Spleen (tissue), 11 donors: ENCODE data around the gene MAD2L2. TPM values are rescaled to one million over a fixed set of nuclear protein-coding genes. Genes with fewer than 3 reads are reported as not detected.

Experiments used
- DNase-seq: peaks from one replicate; pipeline ENCODE4 v3.0.0-alpha.2; 2020
- H3K27ac ChIP-seq, 8 donors: fragments of 200-600 bp; sonication (generic) in 7 of 8; 1 replicate in 4 of 8; 2 replicates in 4 of 8; pipeline versions ENCODE4 v1.5.0 to v1.8.0; 2016 to 2021; ENCODE audit warnings: inconsistent platforms in 4 of 8, mild to moderate bottlenecking in 4 of 8, moderate library complexity in 1 of 8
- H3K27me3 ChIP-seq, 7 donors: fragments of 200-600 bp; sonication (generic) in 6 of 7; replicated peaks in 1 of 7; 1 replicate in 4 of 7; 2 replicates in 3 of 7; pipeline versions ENCODE4 v1.5.0 to v1.8.0; 2016 to 2021; ENCODE audit warnings: inconsistent platforms in 3 of 7, mild to moderate bottlenecking in 1 of 7
- H3K36me3 ChIP-seq, 6 donors: fragments of 200-600 bp; sonication (generic) in 5 of 6; 1 replicate in 4 of 6; 2 replicates in 2 of 6; pipeline versions ENCODE4 v1.5.0 to v1.8.0; 2016 to 2021; ENCODE audit warnings: inconsistent platforms in 2 of 6
- H3K4me1 ChIP-seq, 6 donors: fragments of 200-600 bp; sonication (generic) in 5 of 6; 1 replicate in 3 of 6; 2 replicates in 3 of 6; pipeline versions ENCODE4 v1.5.0 to v1.8.0; 2016 to 2021; ENCODE audit warnings: inconsistent platforms in 3 of 6
- H3K4me3 ChIP-seq, 8 donors: fragments of 200-600 bp; sonication (generic) in 7 of 8; 1 replicate in 4 of 8; 2 replicates in 4 of 8; pipeline versions ENCODE4 v1.5.0 to v1.8.0; 2016 to 2021; ENCODE audit warnings: inconsistent platforms in 4 of 8, mild to moderate bottlenecking in 4 of 8, moderate library complexity in 2 of 8
- H3K9me3 ChIP-seq, 8 donors: fragments of 200-600 bp; sonication (generic) in 7 of 8; 1 replicate in 4 of 8; 2 replicates in 4 of 8; pipeline versions ENCODE4 v1.5.0 to v1.8.0; 2016 to 2021; ENCODE audit warnings: inconsistent platforms in 4 of 8
- CTCF ChIP-seq, 11 experiments: fragments of 200-600 bp in 7 of 11; fragments of 450-650 bp in 4 of 11; sonication (generic) in 4 of 11; IDR thresholded peaks in 8 of 11; conservative IDR thresholded peaks in 3 of 11; 1 replicate in 7 of 11; 2 replicates in 4 of 11; pipeline versions ENCODE4 v1.4.0 to v1.8.0; 2016 to 2021; ENCODE audit warnings: antibody characterized with exemption in 11 of 11, inconsistent platforms in 4 of 11, mild to moderate bottlenecking in 1 of 11
- POLR2A ChIP-seq, 3 donors: fragments of 450-650 bp; IDR thresholded peaks; one replicate each; pipeline ENCODE4 v1.5.1; 2017; ENCODE audit warnings: antibody characterized with exemption in 3 of 3, mild to moderate bottlenecking in 1 of 3
- POLR2AphosphoS5 ChIP-seq, 3 donors: sonication (generic); formaldehyde crosslinking; IDR thresholded peaks; one replicate each; pipeline ENCODE4 v1.5.1; 2017; ENCODE audit warnings: antibody characterized with exemption in 3 of 3
- WGBS, 5 donors: extraction: QIAGEN DNeasy Blood & Tissue Kit in 3 of 5; methylation state at CpG; one replicate each; pipeline versions ENCODE4 v1.1.5 to v1.1.7; 2013 to 2018; 5-methylcytosine and 5-hydroxymethylcytosine counted together
- intact Hi-C: fragments of 100-400 bp; cut with DNase I; formaldehyde crosslinking; loops from one replicate; pipeline ENCODE4 v1.15.0; 2023; ENCODE audit warnings: low total_unique reads
- polyA plus RNA-seq, 3 donors: library from polyadenylated mRNA; stranded (reverse); fragments of 200-250 nt; gene quantifications; one replicate each; pipeline ENCODE4 v1.2.1, GENCODE V29; 2013
- total RNA-seq, 7 donors: library from RNA; depleted of rRNA in 3 of 7; stranded (reverse); fragments of >200 nt in 3 of 7; fragmentation: NEBNext Ultra II Directional in 4 of 7; extraction: Animal tissue kit (Norgen Biotek cat#: 25700) in 4 of 7; gene quantifications; one replicate each; pipeline versions ENCODE4 v1.1.0 to v1.2.1, GENCODE V29; 2016 to 2021
- donor health status: healthy with polysubstance abuse.
- donor health status: DM: no; HTN: no; CAD: no; lungs with moderate emphysema.
- donor health status: DM: no; HTN: no; CAD: no.
- donor health status: Bipolar disorder and iron deficiency.
- donor health status: healthy.
- donor health status: DM: no; HTN: no; CAD: no.
- donor health status: DM: yes; HTN: yes; CAD: no.

MAD2L2 gene
- total and polyA plus RNA-seq, 10 donors, result 22.7 to 42.1 (median 32.2) TPM

GRCh38 chr1:11688506-11688905 is 7.6 kb upstream of the MAD2L2 start:
- Histone ChIP-seq H3K36me3 (no peaks in the 10 kb centered on the region), H3K27me3 (peaks cover 5 to 90% (median 51%) of the 10 kb centered on the region in 7 donors), H3K9me3 (no peaks in the 10 kb centered on the region), H3K4me1 (peaks cover 14 to 38% (median 32%) of the 10 kb centered on the region in 6 donors), H3K4me3 (no peak overlapping the region), H3K27ac (no peak overlapping the region)
- WGBS, 5 donors, result 90 to 96% (median 93%) methylated on average over 4 of the region's 4 CpGs
- intact Hi-C loops, result no loop called here
- no peak for DNase-seq
- TF ChIP-seq POLR2A (IDR thresholded peaks at IDR 0.05) (no peak), POLR2AphosphoS5 (IDR thresholded peaks at IDR 0.05) (no peak)

GRCh38 chr1:11685210-11685752 is 4.3 kb upstream of the MAD2L2 start:
- no peak for TF ChIP-seq POLR2A (IDR thresholded peaks at IDR 0.05)
- Histone ChIP-seq H3K27ac (no peak overlapping the region), H3K4me1 (peaks cover under 1 to 20% (median 15%) of the 10 kb centered on the region in 6 donors), H3K4me3 (no peak overlapping the region), H3K9me3 (no peaks in the 10 kb centered on the region), H3K36me3 (no peaks in the 10 kb centered on the region), H3K27me3 (peaks cover 0 to 68% (median 18%) of the 10 kb centered on the region in 7 donors)
- DNase-seq, result no peak
- 86 to 91% (median 90%) methylated on average over 7 of the region's 7 CpGs for WGBS, 5 donors
- intact Hi-C loops, result no loop called here

- H3K9me3 ChIP-seq, result no peaks in the 10 kb centered on the region
- TF ChIP-seq POLR2AphosphoS5 (IDR thresholded peaks at IDR 0.05) (no peak), CTCF (IDR thresholded peaks at IDR 0.05 in 8 of 11, conservative IDR thresholded peaks at IDR 0.05 in 3 of 11) (no peak), POLR2A (IDR thresholded peaks at IDR 0.05) (no peak)
- peaks cover 4 to 27% (median 24%) of the 10 kb centered on the region in 6 donors for H3K4me1 ChIP-seq
- H3K4me3 ChIP-seq, result no peak overlapping the region
- H3K36me3 ChIP-seq, result no peaks in the 10 kb centered on the region
- no peak overlapping the region for H3K27ac ChIP-seq
- intact Hi-C loops, result no loop called here
- WGBS, 5 donors, result 63 to 74% (median 64%) methylated on average over 7 of the region's 7 CpGs
- no peak for DNase-seq
- peaks cover 0 to 56% (median 8%) of the 10 kb centered on the region in 7 donors for H3K27me3 ChIP-seq
Measured at GRCh38 chr1:11684070-11684469, 3.1 kb upstream of the MAD2L2 start.

- intact Hi-C loops, result no loop called here
- no peak for DNase-seq
- 50 to 81% (median 71%) methylated on average over 1 of the region's 1 CpG for WGBS, 5 donors
- H3K4me3 ChIP-seq, result no peak overlapping the region
- no peaks in the 10 kb centered on the region for H3K9me3 ChIP-seq
- no peak for TF ChIP-seq CTCF (IDR thresholded peaks at IDR 0.05 in 8 of 11, conservative IDR thresholded peaks at IDR 0.05 in 3 of 11)
- TF ChIP-seq POLR2A (IDR thresholded peaks at IDR 0.05), result no peak
- no peak for TF ChIP-seq POLR2AphosphoS5 (IDR thresholded peaks at IDR 0.05)
- peaks cover 4 to 36% (median 27%) of the 10 kb centered on the region in 6 donors for H3K4me1 ChIP-seq
- peaks cover 0 to under 1% (median 0%) of the 10 kb centered on the region in 6 donors for H3K36me3 ChIP-seq
- H3K27me3 ChIP-seq, result peaks cover 0 to 43% (median 0%) of the 10 kb centered on the region in 7 donors
- H3K27ac ChIP-seq, result no peak overlapping the region
Measured at GRCh38 chr1:11682799-11683198, 1.9 kb upstream of the MAD2L2 start.

- DNase-seq, result no peak
- Histone ChIP-seq H3K4me1 (peaks cover 4 to 39% (median 27%) of the 10 kb centered on the region in 6 donors), H3K4me3 (peak overlapping the region in 2 of 8 donors; percentile 71 to 84), H3K27ac (peak overlapping the region in 1 of 8 donors; percentile 92), H3K9me3 (no peaks in the 10 kb centered on the region), H3K36me3 (peaks cover 0 to 5% (median 2%) of the 10 kb centered on the region in 6 donors), H3K27me3 (peaks cover 0 to 38% (median 0%) of the 10 kb centered on the region in 7 donors)
- intact Hi-C loops, result no loop called here
- 54 to 67% (median 66%) methylated on average over 7 of the region's 7 CpGs for WGBS, 5 donors
- no peak for TF ChIP-seq POLR2AphosphoS5 (IDR thresholded peaks at IDR 0.05)
- TF ChIP-seq POLR2A (IDR thresholded peaks at IDR 0.05), result no peak
- no peak for TF ChIP-seq CTCF (IDR thresholded peaks at IDR 0.05 in 8 of 11, conservative IDR thresholded peaks at IDR 0.05 in 3 of 11)
Measured at GRCh38 chr1:11682287-11682771, 1.4 kb upstream of the MAD2L2 start.
